ENCODE results near the gene ERH. TPM values are rescaled to one million over a fixed set of nuclear protein-coding genes. Genes with fewer than 3 reads are reported as not detected.

The ERH gene
- total and polyA plus RNA-seq, 2 donors (not counting 3 experiments of a cell fraction or from before 2014, with no cell fraction given): 157 to 263 TPM

GRCh38 chr14:69355607-69356281 lies 42.4 kb downstream of the ERH start:
- Histone ChIP-seq H3K4me3 (replicated peaks in 1 of 3; ENCODE audit: insufficient read depth in 1 of 3, low read depth in 1 of 3, low read length in 3 of 3) (no peak overlapping the region), H3K27ac (ENCODE audit: insufficient read depth, low read depth, low read length) (no peak overlapping the region), H3K9ac (replicated peaks; ENCODE audit: extremely low read depth, insufficient read depth, low read length) (no peak overlapping the region), H3K4me2 (ENCODE audit: insufficient read depth, low read length) (no peak overlapping the region), H2AFZ (ENCODE audit: low read depth, low read length) (no peak overlapping the region), H3K27me3 (ENCODE audit: control insufficient read depth in 2 of 2, insufficient read depth in 2 of 2, low read length in 2 of 2) (peaks cover 0 to 5% of the 10 kb centered on the region in 2 experiments), H3K9me1 (replicated peaks; ENCODE audit: control insufficient read depth, extremely low read depth, insufficient read depth, low read length) (no peaks in the 10 kb centered on the region), H3K9me3 (replicated peaks; ENCODE audit: control insufficient read depth, insufficient read depth, low read length) (no peaks in the 10 kb centered on the region), H3K79me2 (ENCODE audit: control insufficient read depth, insufficient read depth, low read length) (no peaks in the 10 kb centered on the region), H3K4me1 (ENCODE audit: control insufficient read depth, extremely low read depth, insufficient read depth, low read length) (no peaks in the 10 kb centered on the region), H4K20me1 (replicated peaks; ENCODE audit: control insufficient read depth, extremely low read depth, insufficient read depth, low read length) (no peaks in the 10 kb centered on the region), H3K36me3 (ENCODE audit: control insufficient read depth in 2 of 2, extremely low read depth in 1 of 2, insufficient read depth in 2 of 2, low read length in 2 of 2) (no peaks in the 10 kb centered on the region)
- intact Hi-C loops (cut with micrococcal nuclease) (no loop called here), dilution Hi-C loops (cut with MboI; ENCODE audit: extremely low pct_ligation_motif_present, low sequenced_read_pairs) (no loop called here)
- no peak for TF ChIP-seq POLR2A (IDR thresholded peaks at IDR 0.05; ENCODE audit: low read depth, low read length)
- TF ChIP-seq FOS (IDR thresholded peaks at IDR 0.05; ENCODE audit: borderline replicate concordance, insufficient read depth, low read length): no peak
- no peak for TF ChIP-seq GATA2 (IDR thresholded peaks at IDR 0.05; ENCODE audit: insufficient read depth, insufficient read length, low read depth, low read length)
- no peak for TF ChIP-seq MAX (IDR thresholded peaks at IDR 0.05; ENCODE audit: insufficient read depth, insufficient read length)
- TF ChIP-seq, protein P1, sequence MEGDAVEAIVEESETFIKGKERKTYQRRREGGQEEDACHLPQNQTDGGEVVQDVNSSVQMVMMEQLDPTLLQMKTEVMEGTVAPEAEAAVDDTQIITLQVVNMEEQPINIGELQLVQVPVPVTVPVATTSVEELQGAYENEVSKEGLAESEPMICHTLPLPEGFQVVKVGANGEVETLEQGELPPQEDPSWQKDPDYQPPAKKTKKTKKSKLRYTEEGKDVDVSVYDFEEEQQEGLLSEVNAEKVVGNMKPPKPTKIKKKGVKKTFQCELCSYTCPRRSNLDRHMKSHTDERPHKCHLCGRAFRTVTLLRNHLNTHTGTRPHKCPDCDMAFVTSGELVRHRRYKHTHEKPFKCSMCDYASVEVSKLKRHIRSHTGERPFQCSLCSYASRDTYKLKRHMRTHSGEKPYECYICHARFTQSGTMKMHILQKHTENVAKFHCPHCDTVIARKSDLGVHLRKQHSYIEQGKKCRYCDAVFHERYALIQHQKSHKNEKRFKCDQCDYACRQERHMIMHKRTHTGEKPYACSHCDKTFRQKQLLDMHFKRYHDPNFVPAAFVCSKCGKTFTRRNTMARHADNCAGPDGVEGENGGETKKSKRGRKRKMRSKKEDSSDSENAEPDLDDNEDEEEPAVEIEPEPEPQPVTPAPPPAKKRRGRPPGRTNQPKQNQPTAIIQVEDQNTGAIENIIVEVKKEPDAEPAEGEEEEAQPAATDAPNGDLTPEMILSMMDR (IDR thresholded peaks at IDR 0.05; ENCODE audit: extremely low read depth in 1 of 2, insufficient read depth in 1 of 2, low read depth in 1 of 2, low read length in 2 of 2): no peak
- TF ChIP-seq EZH2 (IDR thresholded peaks at IDR 0.05; ENCODE audit: borderline replicate concordance, low read depth, low read length, severe bottlenecking): no peak
- no peak for TF ChIP-seq MYC (IDR thresholded peaks at IDR 0.05; ENCODE audit: low read depth, low read length)
- TF ChIP-seq POLR2AphosphoS5 (IDR thresholded peaks at IDR 0.05; ENCODE audit: insufficient read depth, low read depth, low read length): no peak
- no peak for TF ChIP-seq JUN (IDR thresholded peaks at IDR 0.05; ENCODE audit: borderline replicate concordance, insufficient read depth, insufficient read length, low read depth)
- FAIRE-seq (no peak), DNase-seq (ENCODE audit: low read depth, low spot score) (no peak)
- CTCF ChIA-PET: no interaction called here
- POLR2A ChIA-PET: no interaction called here
- BruUV-seq (replicated peaks): no TSS peak
